HG03457 (cell line): Measurements from ENCODE around the gene DNASE1L1.

Source experiments
- ATAC-seq: cut with Tn5 transposase; IDR thresholded peaks from one replicate; pipeline ENCODE4 v1.9.1; 2021; ENCODE audit warnings: moderate number of reproducible peaks; ENCODE audit not compliant: unreplicated experiment

DNASE1L1 gene

GRCh38 chrX:154353172-154353843 is 55.7 kb downstream of the DNASE1L1 start:
- no peak for ATAC-seq

GRCh38 chrX:154352466-154352865 is 56.6 kb downstream of the DNASE1L1 start:
- ATAC-seq: no peak

DNA sequence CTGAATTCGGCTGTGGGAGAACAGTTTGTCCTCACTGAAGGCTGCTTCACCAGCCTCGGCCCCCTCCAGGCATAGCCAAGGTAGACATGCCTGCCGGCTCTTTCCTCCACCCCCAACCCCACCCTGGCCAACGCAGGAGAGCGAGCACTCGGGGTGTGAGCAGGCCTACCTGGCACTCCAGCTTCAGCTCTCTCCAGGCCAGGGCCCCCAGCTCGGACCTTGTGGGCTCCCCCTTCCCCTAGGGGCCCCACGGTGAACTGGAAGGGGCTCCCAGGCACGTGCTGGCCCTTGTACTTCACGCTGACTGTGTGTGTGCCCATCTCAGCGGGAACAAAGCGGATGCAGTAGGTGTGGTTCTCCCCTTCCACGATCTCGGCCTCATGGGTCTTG is 57.0 kb downstream of the DNASE1L1 start:
- no peak for ATAC-seq
